PFSK-1 (cell line): Measurements from ENCODE around the gene IARS1.

Experiments used
- POLR2AphosphoS5 ChIP-seq: IDR thresholded peaks from 2 replicates; pipeline ENCODE4 v1.6.1; 2012; ENCODE audit warnings: low read depth, mild to moderate bottlenecking, control low read depth, low read length, moderate library complexity
- REST ChIP-seq, 2 experiments: IDR thresholded peaks; 2 replicates each; pipeline versions ENCODE4 v1.6.1 to v1.8.0; 2011 to 2012; ENCODE audit warnings: low read depth in 2 of 2, low read length in 2 of 2, control low read depth in 1 of 2, inconsistent platforms in 1 of 2, mild to moderate bottlenecking in 1 of 2, moderate library complexity in 1 of 2; ENCODE audit not compliant: insufficient read depth in 1 of 2
- SIN3A ChIP-seq: IDR thresholded peaks from 2 replicates; pipeline ENCODE4 v1.6.1; 2012; ENCODE audit warnings: mild to moderate bottlenecking, low read length, moderate library complexity, borderline replicate concordance; ENCODE audit not compliant: insufficient read depth
- TAF1 ChIP-seq: IDR thresholded peaks from 2 replicates; pipeline ENCODE4 v1.6.1; 2012; ENCODE audit warnings: low read length, control low read depth, borderline replicate concordance; ENCODE audit not compliant: insufficient read depth

DNA sequence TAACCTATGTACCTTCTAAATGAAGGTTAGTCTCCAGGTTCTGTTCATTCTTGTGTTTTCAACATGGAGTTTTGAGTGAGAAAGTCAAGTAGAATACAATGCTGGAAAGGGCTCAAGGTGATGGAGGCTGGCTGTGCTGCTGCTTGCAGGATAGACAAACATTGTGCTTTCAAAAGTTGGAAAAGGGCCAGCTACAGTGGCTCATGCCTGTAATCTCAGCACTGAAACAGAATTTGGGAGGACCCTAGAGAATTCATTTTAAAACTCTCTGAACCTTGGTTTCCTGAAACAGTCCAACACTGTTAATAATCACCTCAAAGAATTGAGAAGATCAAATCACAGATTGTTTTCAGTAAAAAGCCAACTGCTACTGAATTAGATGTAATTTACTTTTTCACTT lies 15.4 kb upstream of the IARS1 start:
- TF ChIP-seq REST (IDR thresholded peaks at IDR 0.05; ENCODE audit: insufficient read depth in 1 of 2, low read depth in 2 of 2, low read length in 2 of 2) (no peak), TAF1 (no peak), POLR2AphosphoS5 (no peak), SIN3A (no peak)
